ENCODE results near the gene LRP1-AS. TPM values are rescaled to one million over a fixed set of nuclear protein-coding genes. Genes with fewer than 3 reads are reported as not detected.

Gene LRP1-AS
- total and polyA plus RNA-seq, 2 experiments from 2014 or later = 0.59 TPM; not detected in 1

GRCh38 chr12:57134949-57135348 is 12.5 kb downstream of the LRP1-AS start:
- no peak for TF ChIP-seq CTCF (IDR thresholded peaks at IDR 0.05; ENCODE audit: poor library complexity)
- no peak for TF ChIP-seq EZH2phosphoT487 (IDR thresholded peaks at IDR 0.05; ENCODE audit: low read depth, severe bottlenecking, unreplicated experiment)
- TF ChIP-seq EZH2 (IDR thresholded peaks at IDR 0.05; ENCODE audit: borderline replicate concordance) = no peak
- H2AFZ ChIP-seq = no peak overlapping the region
- WGBS (ENCODE audit: low lambda C conversion rate, missing lambda C conversion rate) = 67% methylated on average over 9 of the region's 9 CpGs
- H3K4me2 ChIP-seq = peak overlapping the region; percentile 75
- no peak overlapping the region for H3K4me3 ChIP-seq
- H4K20me1 ChIP-seq (ENCODE audit: insufficient read depth, poor library complexity, severe bottlenecking) = peaks cover 42% of the 10 kb centered on the region
- no peaks in the 10 kb centered on the region for H3K36me3 ChIP-seq (replicated peaks; ENCODE audit: insufficient read depth, low read depth)
- DNase-seq (ENCODE audit: low spot score) = no peak
- H3K27me3 ChIP-seq = no peaks in the 10 kb centered on the region
- H3K4me1 ChIP-seq (ENCODE audit: insufficient read depth) = peaks cover 79% of the 10 kb centered on the region
- H3K9me3 ChIP-seq (ENCODE audit: low read depth) = no peaks in the 10 kb centered on the region
- H3K27ac ChIP-seq = peak overlapping the region; percentile 98
- no peaks in the 10 kb centered on the region for H3K9me2 ChIP-seq (replicated peaks; ENCODE audit: insufficient read depth)
- H3K79me2 ChIP-seq = peaks cover 96% of the 10 kb centered on the region

GRCh38 chr12:57133916-57134315 is 13.5 kb downstream of the LRP1-AS start:
- Histone ChIP-seq H3K9me2 (replicated peaks; ENCODE audit: insufficient read depth) (no peaks in the 10 kb centered on the region), H3K4me3 (no peak overlapping the region), H3K4me2 (peak overlapping the region; percentile 92), H2AFZ (no peak overlapping the region), H3K79me2 (peaks cover 99% of the 10 kb centered on the region), H3K4me1 (ENCODE audit: insufficient read depth) (peaks cover 79% of the 10 kb centered on the region), H3K9me3 (ENCODE audit: low read depth) (no peaks in the 10 kb centered on the region), H3K27me3 (no peaks in the 10 kb centered on the region), H3K36me3 (replicated peaks; ENCODE audit: insufficient read depth, low read depth) (no peaks in the 10 kb centered on the region), H3K27ac (peak overlapping the region; percentile 98), H4K20me1 (ENCODE audit: insufficient read depth, poor library complexity, severe bottlenecking) (peaks cover 43% of the 10 kb centered on the region)
- no peak for DNase-seq (ENCODE audit: low spot score)
- WGBS (ENCODE audit: low lambda C conversion rate, missing lambda C conversion rate) = 77% methylated on average over 6 of the region's 6 CpGs
- TF ChIP-seq CTCF (IDR thresholded peaks at IDR 0.05; ENCODE audit: poor library complexity) (no peak), EZH2phosphoT487 (IDR thresholded peaks at IDR 0.05; ENCODE audit: low read depth, severe bottlenecking, unreplicated experiment) (no peak), EZH2 (IDR thresholded peaks at IDR 0.05; ENCODE audit: borderline replicate concordance) (no peak)

GRCh38 chr12:57133013-57133569 is 14.3 kb downstream of the LRP1-AS start:
- Histone ChIP-seq H3K27me3 (no peaks in the 10 kb centered on the region), H3K79me2 (peaks cover 98% of the 10 kb centered on the region), H3K4me1 (ENCODE audit: insufficient read depth) (peaks cover 71% of the 10 kb centered on the region), H2AFZ (no peak overlapping the region), H4K20me1 (ENCODE audit: insufficient read depth, poor library complexity, severe bottlenecking) (peaks cover 40% of the 10 kb centered on the region), H3K27ac (peak overlapping the region; percentile 86), H3K9me2 (replicated peaks; ENCODE audit: insufficient read depth) (no peaks in the 10 kb centered on the region), H3K4me3 (no peak overlapping the region), H3K36me3 (replicated peaks; ENCODE audit: insufficient read depth, low read depth) (no peaks in the 10 kb centered on the region), H3K9me3 (ENCODE audit: low read depth) (no peaks in the 10 kb centered on the region), H3K4me2 (peak overlapping the region; percentile 92)
- no peak for DNase-seq (ENCODE audit: low spot score)
- TF ChIP-seq EZH2phosphoT487 (IDR thresholded peaks at IDR 0.05; ENCODE audit: low read depth, severe bottlenecking, unreplicated experiment) (no peak), EZH2 (IDR thresholded peaks at IDR 0.05; ENCODE audit: borderline replicate concordance) (no peak), CTCF (IDR thresholded peaks at IDR 0.05; ENCODE audit: poor library complexity) (no peak)
- 30% methylated on average over 4 of the region's 4 CpGs for WGBS (ENCODE audit: low lambda C conversion rate, missing lambda C conversion rate)

Data from hepatocyte (in vitro differentiated cells).